ENCODE data around the gene CEACAM6. TPM values are rescaled to one million over a fixed set of nuclear protein-coding genes. Genes with fewer than 3 reads are reported as not detected.

The CEACAM6 gene
- total RNA-seq, 2 experiments from 2014 or later, result not detected

Other genes with a start within 250 kb of the CEACAM6 start
- gene CEACAM21, start 179.4 kb upstream of the CEACAM6 start, total RNA-seq, result 10 to 100 TPM; 32.2 to 33.6 TPM
- gene CEACAM4, start 128.5 kb upstream of the CEACAM6 start, total RNA-seq, result not detected
- gene CEACAM7, start 67.3 kb upstream of the CEACAM6 start, total RNA-seq, result not detected
- gene CEACAM5, start 46.9 kb upstream of the CEACAM6 start, total RNA-seq, result not detected
- gene CEACAM3, start 41.1 kb downstream of the CEACAM6 start, total RNA-seq, result not detected
- not detected for gene LYPD4, start 89.2 kb downstream of the CEACAM6 start, total RNA-seq
- gene DMRTC2, start 89.5 kb downstream of the CEACAM6 start, total RNA-seq, result not detected
- gene RPS19, start 104.7 kb downstream of the CEACAM6 start, total RNA-seq, result 1,000 to 10,000 TPM; 4,092 to 4,109 TPM
- gene CD79A, start 121.7 kb downstream of the CEACAM6 start, total RNA-seq, result 1 to 10 TPM; 2.5 to 2.7 TPM
- gene ARHGEF1, start 127.7 kb downstream of the CEACAM6 start, total RNA-seq, result 100 to 1,000 TPM; 246 to 260 TPM
- gene ERFL, start 172.9 kb downstream of the CEACAM6 start, total RNA-seq, result 1 to 10 TPM in 1 of 2 experiments, under 1 TPM in 1; 0.99 to 1.3 TPM
- 10 to 100 TPM; 32.8 TPM for gene RABAC1, start 203.8 kb downstream of the CEACAM6 start, total RNA-seq
- 1 to 10 TPM; 1.1 to 1.5 TPM for gene ATP1A3, start 238.7 kb downstream of the CEACAM6 start, total RNA-seq